HCT116 (cell line): ENCODE data around the gene DDX10.
"Not testable (repeated sequence)": the region's sequence is repeated elsewhere in the genome, so short reads cannot be mapped to it uniquely, and the experiment has no call there.

ENCODE experiments used
- CBX3 ChIP-seq: IDR thresholded peaks from 2 replicates; pipeline ENCODE4 v1.6.1; 2012; ENCODE audit warnings: low read depth
- CEBPB ChIP-seq: IDR thresholded peaks from 2 replicates; pipeline ENCODE4 v1.6.1; 2012; ENCODE audit warnings: low read depth
- CTCF ChIP-seq, 3 experiments: fragments of 200-600 bp in 1 of 3; sonication (generic) in 1 of 3; IDR thresholded peaks in 2 of 3; conservative IDR thresholded peaks in 1 of 3; 2 replicates each; pipeline ENCODE4 v1.5.1; 2012 to 2017; ENCODE audit warnings: low read depth in 2 of 3, low read length in 2 of 3, antibody characterized with exemption in 1 of 3, borderline replicate concordance in 1 of 3, control low read depth in 1 of 3, mild to moderate bottlenecking in 1 of 3, mixed read lengths in 1 of 3, mixed run types in 1 of 3, moderate library complexity in 1 of 3; ENCODE audit not compliant: insufficient read depth in 1 of 3
- EGR1 ChIP-seq: IDR thresholded peaks from 2 replicates; pipeline ENCODE4 v1.6.1; 2012; ENCODE audit warnings: low read depth
- EZH2 ChIP-seq: fragments of 200-600 bp; sonication (generic); IDR thresholded peaks from 2 replicates; pipeline ENCODE4 v1.6.1; 2017; ENCODE audit warnings: antibody characterized with exemption, mixed run types
- JUND ChIP-seq: IDR thresholded peaks from 2 replicates; pipeline ENCODE4 v1.6.1; 2012
- MAX ChIP-seq: IDR thresholded peaks from 2 replicates; pipeline ENCODE4 v1.6.1; 2012
- POLR2A ChIP-seq: IDR thresholded peaks from 2 replicates; pipeline ENCODE4 v1.7.0; 2011; ENCODE audit warnings: borderline replicate concordance; ENCODE audit not compliant: insufficient read depth, insufficient read length; ENCODE audit errors: extremely low read depth
- POLR2AphosphoS5 ChIP-seq: IDR thresholded peaks from 2 replicates; pipeline ENCODE4 v1.6.1; 2011; ENCODE audit warnings: mild to moderate bottlenecking, low read depth, low read length, moderate library complexity
- REST ChIP-seq: IDR thresholded peaks from 2 replicates; pipeline ENCODE4 v1.6.1; 2012; ENCODE audit warnings: low read depth
- ZBTB33 ChIP-seq: IDR thresholded peaks from 2 replicates; pipeline ENCODE4 v1.6.1; 2011; ENCODE audit warnings: mild to moderate bottlenecking, low read length, moderate library complexity; ENCODE audit not compliant: insufficient replicate concordance; ENCODE audit errors: extremely low read depth
- ZNF274 ChIP-seq: fragments of 200-500 bp; sonication (Bioruptor generic); IDR thresholded peaks from 2 replicates; pipeline ENCODE4 v1.6.1; 2014; ENCODE audit warnings: mild to moderate bottlenecking, low read depth, low read length, inconsistent platforms

GRCh38 chr11:108779147-108779546, 114.3 kb downstream of the DDX10 start:
- TF ChIP-seq POLR2AphosphoS5; JUND; CTCF (IDR thresholded peaks at IDR 0.05 in 2 of 3, conservative IDR thresholded peaks at IDR 0.05 in 1 of 3; ENCODE audit: borderline replicate concordance in 1 of 3, insufficient read depth in 1 of 3, low read depth in 2 of 3, low read length in 2 of 3); ZNF274; EZH2; ZBTB33; POLR2A; REST; CBX3; MAX; EGR1; CEBPB: not testable (repeated sequence)
